Nephron progenitor cell (in vitro differentiated cells): ENCODE measurements around the gene UCN2.

Experiments used
- DNase-seq: peaks from one replicate; pipeline ENCODE4 v3.0.0; 2021
- H3K27ac Mint-ChIP-seq: 2 replicates; pipeline ENCODE4 v1.8.0; 2021; ENCODE audit warnings: mild to moderate bottlenecking, moderate library complexity, mixed read lengths
- H3K27me3 Mint-ChIP-seq: 2 replicates; pipeline ENCODE4 v1.8.0; 2021; ENCODE audit warnings: mild to moderate bottlenecking, low read depth, mixed read lengths; ENCODE audit not compliant: poor library complexity
- H3K36me3 Mint-ChIP-seq: 2 replicates; pipeline ENCODE4 v1.8.0; 2021; ENCODE audit warnings: low read depth, mixed read lengths
- H3K4me1 Mint-ChIP-seq: 2 replicates; pipeline ENCODE4 v1.8.0; 2021; ENCODE audit warnings: mixed read lengths
- H3K4me3 Mint-ChIP-seq: 2 replicates; pipeline ENCODE4 v1.8.0; 2021; ENCODE audit warnings: mild to moderate bottlenecking, moderate library complexity, mixed read lengths
- H3K9me3 Mint-ChIP-seq: 2 replicates; pipeline ENCODE4 v1.8.0; 2021; ENCODE audit warnings: mild to moderate bottlenecking, moderate library complexity, mixed read lengths
- CTCF ChIP-seq: fragments of 200-600 bp; sonication (generic); IDR thresholded peaks from 2 replicates; pipeline ENCODE4 v1.5.0; 2021; ENCODE audit warnings: antibody characterized with exemption

Gene UCN2

GRCh38 chr3:48544141-48544540, 19.4 kb downstream of the UCN2 start:
- no peak for DNase-seq
- H3K4me1 Mint-ChIP-seq: peaks cover 12% of the 10 kb centered on the region
- peaks cover 72% of the 10 kb centered on the region for H3K36me3 Mint-ChIP-seq
- no peak overlapping the region for H3K4me3 Mint-ChIP-seq
- no peak overlapping the region for H3K27ac Mint-ChIP-seq
- no peak for TF ChIP-seq CTCF
- peaks cover 3% of the 10 kb centered on the region for H3K27me3 Mint-ChIP-seq
- no peaks in the 10 kb centered on the region for H3K9me3 Mint-ChIP-seq

GRCh38 chr3:48543271-48543866, 20.2 kb downstream of the UCN2 start:
- no peak for DNase-seq
- no peak overlapping the region for H3K27ac Mint-ChIP-seq
- TF ChIP-seq CTCF: no peak
- H3K9me3 Mint-ChIP-seq: no peaks in the 10 kb centered on the region
- peaks cover 4% of the 10 kb centered on the region for H3K4me1 Mint-ChIP-seq
- no peak overlapping the region for H3K4me3 Mint-ChIP-seq
- H3K27me3 Mint-ChIP-seq: peaks cover 3% of the 10 kb centered on the region
- peaks cover 73% of the 10 kb centered on the region for H3K36me3 Mint-ChIP-seq

GRCh38 chr3:48538451-48538850, 25.1 kb downstream of the UCN2 start:
- Mint-ChIP-seq H3K4me3 (no peak overlapping the region), H3K36me3 (peaks cover 76% of the 10 kb centered on the region)

GRCh38 chr3:48536785-48537184, 26.8 kb downstream of the UCN2 start:
- H3K4me3 Mint-ChIP-seq: no peak overlapping the region
- H3K36me3 Mint-ChIP-seq: peaks cover 73% of the 10 kb centered on the region
- H3K4me1 Mint-ChIP-seq: no peaks in the 10 kb centered on the region
- no peak for TF ChIP-seq CTCF
- no peak overlapping the region for H3K27ac Mint-ChIP-seq
- peaks cover 6% of the 10 kb centered on the region for H3K27me3 Mint-ChIP-seq
- no peak for DNase-seq
- H3K9me3 Mint-ChIP-seq: no peaks in the 10 kb centered on the region

More at GRCh38 chr3:48538451-48538850, 25.1 kb downstream of the UCN2 start:
- H3K9me3 Mint-ChIP-seq: no peaks in the 10 kb centered on the region
- H3K27ac Mint-ChIP-seq: no peak overlapping the region
- no peak for TF ChIP-seq CTCF
- no peak for DNase-seq
- peaks cover 6% of the 10 kb centered on the region for H3K27me3 Mint-ChIP-seq
- peaks cover 1% of the 10 kb centered on the region for H3K4me1 Mint-ChIP-seq

GRCh38 chr3:48536116-48536515, 27.5 kb downstream of the UCN2 start:
- DNase-seq: no peak
- peaks cover 75% of the 10 kb centered on the region for H3K36me3 Mint-ChIP-seq

More at GRCh38 chr3:48536116-48536515, 27.5 kb downstream of the UCN2 start:
- Mint-ChIP-seq H3K27me3 (peaks cover 6% of the 10 kb centered on the region), H3K4me3 (no peak overlapping the region), H3K4me1 (no peaks in the 10 kb centered on the region), H3K9me3 (no peaks in the 10 kb centered on the region), H3K27ac (no peak overlapping the region)
- no peak for TF ChIP-seq CTCF
